Dermis blood vessel endothelial cell (primary cell): ENCODE data around the gene KRTAP5-9. TPM values are rescaled to one million over a fixed set of nuclear protein-coding genes. Genes with fewer than 3 reads are reported as not detected.
"Not testable (repeated sequence)": the region's sequence is repeated elsewhere in the genome, so short reads cannot be mapped to it uniquely, and the experiment has no call there.

Source experiments
- DNase-seq: peaks from one replicate; pipeline ENCODE4 v3.0.0; 2010
- total RNA-seq: library from RNA; depleted of rRNA; stranded (reverse); fragments of >200 nt; gene quantifications from 2 replicates; pipeline ENCODE4 v1.2.3, GENCODE V29; 2014

The KRTAP5-9 gene, protein sequence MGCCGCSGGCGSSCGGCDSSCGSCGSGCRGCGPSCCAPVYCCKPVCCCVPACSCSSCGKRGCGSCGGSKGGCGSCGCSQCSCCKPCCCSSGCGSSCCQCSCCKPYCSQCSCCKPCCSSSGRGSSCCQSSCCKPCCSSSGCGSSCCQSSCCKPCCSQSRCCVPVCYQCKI
- not detected in 2 replicates for total RNA-seq

DNA sequence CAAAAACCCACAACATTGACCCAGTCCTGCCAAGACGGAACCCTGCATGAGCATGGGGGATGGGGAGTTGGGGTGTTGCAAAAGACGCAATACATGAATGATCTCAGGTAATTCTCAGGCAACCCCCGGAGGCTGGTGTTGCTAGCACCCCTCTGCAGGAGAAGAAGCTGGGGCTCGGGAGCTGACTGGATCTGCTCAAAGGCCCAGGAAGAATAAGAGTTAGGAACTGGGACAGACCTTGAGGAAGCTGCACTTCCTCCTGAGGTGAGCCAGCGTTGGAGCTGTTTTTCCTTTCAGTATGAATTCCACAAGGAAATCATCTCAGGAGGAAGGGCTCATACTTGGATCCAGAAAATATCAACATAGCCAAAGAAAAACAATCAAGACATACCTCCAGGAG, at the start of gene KRTAP5-9:
Gene KRTAP5-9 (plus strand): TSS at position 301 of the 400 bp plus-strand sequence. CDS start 238 bp downstream, outside the sequence.
- DNase-seq: no peak

DNA sequence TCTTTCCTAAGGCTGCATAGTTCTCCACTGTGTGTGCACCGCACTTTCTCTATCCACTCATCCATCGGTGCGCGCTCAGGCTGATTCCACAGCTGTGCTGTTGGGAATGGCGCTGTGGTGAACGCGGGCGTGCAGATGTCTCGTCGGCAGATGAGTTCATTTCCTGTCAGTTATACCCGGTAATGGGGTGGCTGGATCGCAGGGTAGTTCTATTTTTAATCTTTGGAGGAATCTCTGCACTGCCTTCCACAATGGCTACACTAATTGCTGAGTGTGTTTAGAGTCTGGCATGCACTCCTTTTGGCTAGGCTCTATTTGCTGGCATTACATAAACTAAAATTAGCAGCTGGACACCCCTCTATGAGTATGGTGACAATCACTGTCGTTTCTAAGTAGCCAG, 49.1 kb upstream of the KRTAP5-9 start:
- DNase-seq: peak; percentile 64

DNA sequence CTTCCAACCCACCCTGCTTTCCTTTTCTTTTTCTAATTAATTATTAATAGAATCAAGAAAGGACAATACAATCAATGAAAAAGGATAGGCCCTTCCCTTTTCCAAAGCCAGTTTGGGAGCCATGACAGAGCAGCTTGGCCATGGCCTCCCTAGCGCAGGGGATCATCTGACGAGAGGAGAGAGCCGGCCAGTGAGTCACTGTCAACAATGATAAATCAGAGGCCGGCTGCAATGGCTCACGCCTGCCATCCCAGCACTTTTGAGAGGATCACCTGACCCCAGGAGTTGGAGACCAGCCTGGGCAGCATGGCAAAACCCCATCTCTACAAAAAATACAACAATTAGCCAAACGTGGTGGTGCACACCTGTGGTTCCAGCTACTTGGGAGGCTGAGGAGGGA, 48.7 kb upstream of the KRTAP5-9 start:
- DNase-seq: peak; percentile 36

DNA sequence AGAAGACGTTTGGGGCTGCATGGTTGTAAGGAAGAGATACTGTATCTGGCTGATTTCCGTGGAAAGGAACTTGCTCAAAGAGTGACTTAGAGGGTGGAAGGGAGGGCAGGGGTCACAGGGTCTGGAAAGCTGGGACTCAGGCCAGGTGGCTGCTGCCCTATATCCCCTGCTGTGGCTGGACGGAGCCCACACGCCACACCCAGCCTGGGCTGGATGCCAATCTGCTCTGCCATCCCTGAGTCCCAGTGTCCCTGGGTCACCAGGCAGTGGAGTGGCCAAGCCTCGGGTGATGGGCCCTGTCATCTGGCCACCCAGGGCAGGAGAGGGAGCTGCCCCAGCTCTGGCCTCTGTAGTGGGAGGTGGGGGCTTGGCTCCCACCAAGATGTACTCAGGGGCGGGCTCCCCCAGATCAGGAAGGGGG, 47.6 kb upstream of the KRTAP5-9 start:
- DNase-seq: peak; percentile 13

DNA sequence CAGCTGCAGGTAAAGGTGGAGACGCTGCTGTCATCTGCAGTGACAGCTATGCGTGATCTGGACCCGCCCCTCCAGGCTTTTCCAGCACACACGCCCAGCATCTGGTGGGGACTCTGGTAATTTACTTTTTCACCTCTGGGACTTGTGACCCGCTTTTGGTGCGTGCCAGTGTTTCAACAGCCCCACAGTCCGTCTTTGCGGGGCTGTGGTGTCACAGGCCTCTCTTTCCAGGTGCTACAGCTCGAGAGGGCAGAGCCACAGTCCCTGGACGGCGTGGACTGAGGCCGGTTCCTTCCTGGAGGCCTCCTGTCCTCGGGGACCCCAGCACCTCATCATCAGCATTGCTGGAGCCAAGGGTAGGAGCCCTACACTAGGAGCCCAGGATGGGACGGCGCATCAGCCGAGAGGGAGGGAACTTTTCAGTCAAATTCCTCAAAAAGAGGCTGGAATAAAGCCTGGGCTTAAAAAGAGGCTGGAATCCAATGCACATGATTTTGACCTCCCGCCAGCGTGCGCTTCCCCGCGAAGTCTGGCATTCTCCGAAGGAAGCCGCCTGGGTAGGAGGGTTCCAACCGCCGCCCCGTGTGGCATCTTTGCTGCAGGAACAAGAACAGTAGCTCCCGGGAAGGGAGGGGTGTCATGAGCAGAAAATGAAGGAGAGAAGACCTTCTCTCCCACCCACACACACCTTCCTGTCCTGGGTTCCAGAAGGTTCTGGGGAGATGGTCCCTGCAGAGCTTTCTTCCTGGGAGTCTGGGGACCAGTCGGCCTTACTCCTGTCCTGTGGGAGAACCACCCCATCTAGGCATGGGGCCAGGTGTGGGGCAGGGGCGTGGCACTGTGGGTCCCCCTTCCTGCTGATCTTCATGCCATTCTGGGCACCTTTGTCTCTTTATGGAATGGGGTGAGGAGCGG, 46.9 kb upstream of the KRTAP5-9 start:
- no peak for DNase-seq

DNA sequence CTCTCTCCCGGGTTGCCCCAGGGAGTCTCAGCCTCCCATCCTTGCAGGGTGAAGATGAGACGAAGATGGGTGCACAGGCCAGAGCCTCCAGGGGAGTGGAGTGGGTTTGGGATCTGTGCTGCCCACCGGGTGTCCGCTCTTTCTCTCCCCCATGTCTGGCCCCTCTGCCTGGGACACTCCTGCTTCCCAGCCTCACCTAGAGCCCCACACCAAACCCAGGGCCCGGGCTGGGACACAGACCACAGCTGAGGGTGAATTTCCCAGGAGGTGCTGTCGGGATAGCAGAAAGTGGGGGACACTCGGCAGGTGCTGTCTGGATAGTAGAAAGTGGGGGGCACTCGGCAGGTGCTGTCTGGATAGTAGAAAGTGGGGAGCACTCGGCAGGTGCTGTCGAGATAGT, 46.2 kb upstream of the KRTAP5-9 start:
- DNase-seq: no peak

DNA sequence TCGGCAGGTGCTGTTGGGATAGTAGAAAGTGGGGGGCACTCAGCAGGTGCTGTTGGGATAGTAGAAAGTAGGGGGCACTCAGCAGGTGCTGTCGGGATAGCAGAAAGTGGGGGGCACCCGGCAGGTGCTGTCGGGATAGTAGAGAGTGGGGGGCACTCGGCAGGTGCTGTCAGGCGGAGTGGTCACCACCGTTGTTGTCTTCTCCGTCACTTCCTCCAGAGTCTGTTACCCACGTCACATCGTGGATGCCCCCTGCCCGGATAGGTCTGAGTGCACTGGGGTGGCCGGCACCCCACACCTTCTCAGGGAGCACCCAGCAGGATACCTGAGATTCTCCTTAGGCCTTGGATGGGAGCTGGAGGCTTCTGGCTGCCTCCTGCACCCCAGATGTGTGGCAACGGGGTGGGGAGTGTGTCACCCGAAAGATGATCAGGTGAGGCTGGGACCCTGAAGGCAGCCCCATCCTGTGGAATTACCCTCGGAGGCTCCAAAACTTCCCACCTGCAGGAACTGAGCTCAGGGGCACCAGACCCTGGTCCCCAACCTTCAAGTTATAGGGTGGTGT, 45.3 kb upstream of the KRTAP5-9 start:
- DNase-seq: no peak

DNA sequence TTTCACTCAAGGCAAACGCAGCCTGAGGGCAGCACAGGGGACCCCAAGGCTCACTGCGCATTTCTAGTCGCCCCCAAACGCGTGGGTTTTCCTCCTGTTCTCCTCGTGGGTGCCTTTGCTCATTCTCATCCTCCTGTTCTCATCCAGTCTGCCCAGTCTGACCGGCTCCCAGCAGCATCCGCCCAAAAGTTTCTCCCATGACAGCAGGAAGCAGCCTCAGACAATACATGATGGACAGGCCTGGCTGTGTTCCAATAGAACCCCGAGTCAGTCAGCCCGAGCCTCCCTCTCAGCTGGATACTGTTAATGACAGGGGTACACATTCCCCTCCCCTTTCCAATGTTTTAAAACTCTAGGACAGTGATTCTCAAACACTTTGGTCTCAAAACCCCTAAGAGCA, 43.7 kb upstream of the KRTAP5-9 start:
- DNase-seq: peak; percentile 82

DNA sequence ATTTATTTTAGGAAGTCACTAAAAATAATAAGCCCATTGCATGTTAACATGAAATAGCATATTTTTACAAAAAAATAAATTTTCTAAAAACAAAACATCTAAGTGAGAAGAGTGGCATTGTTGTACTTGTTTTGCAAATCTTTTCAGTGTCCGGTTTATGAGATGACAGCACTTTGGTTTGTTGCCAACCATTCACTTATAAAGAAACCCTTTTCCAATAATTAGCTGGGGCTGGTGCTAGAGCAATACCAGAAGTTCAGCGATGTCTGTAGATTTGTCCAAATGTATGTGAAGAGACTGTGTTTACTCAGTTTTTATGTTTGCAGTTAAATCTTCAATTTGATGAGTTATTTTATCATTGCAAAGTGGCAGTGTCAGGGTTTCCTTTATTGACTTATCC, 43.2 kb upstream of the KRTAP5-9 start:
- DNase-seq: peak; percentile 73

DNA sequence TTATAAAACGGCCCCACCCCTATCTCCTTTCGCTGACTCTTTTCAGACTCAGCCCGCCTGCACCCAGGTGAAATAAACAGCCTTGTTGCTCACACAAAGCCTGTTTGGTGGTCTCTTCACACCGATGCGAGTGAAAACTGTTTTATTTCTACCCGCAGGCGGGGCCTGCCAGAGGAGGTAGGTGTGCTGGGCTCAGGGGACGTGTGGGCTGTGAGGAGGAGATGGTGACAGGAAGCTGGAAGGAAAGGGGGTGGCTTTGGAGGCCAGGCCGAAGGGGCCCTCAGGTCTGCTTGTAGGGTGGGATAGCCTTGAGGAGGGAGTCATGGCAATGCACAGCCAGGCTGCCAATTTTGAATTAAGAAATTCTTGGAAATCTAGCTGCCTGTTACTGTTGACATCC, 42.4 kb upstream of the KRTAP5-9 start:
- DNase-seq: no peak

DNA sequence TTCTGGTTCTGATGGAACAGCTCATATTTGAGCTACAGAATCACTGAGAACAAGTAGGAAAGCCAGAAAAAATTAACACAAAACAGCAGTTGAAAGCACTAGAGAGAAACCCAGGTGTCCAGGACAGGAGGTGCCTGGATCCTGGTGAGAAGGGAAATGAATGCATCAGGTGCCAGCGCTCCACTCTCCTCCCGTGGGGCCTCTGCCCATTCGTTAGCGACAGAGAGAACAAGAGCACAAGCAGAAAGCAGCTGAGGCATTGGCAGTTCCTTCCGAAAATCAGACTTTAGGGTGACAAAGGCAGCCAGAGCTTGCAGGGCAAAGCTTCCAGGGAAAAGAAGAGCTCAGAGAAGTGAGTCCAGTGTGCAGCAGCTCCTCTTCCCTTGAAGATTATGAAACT, 41.1 kb upstream of the KRTAP5-9 start:
- DNase-seq: no peak

DNA sequence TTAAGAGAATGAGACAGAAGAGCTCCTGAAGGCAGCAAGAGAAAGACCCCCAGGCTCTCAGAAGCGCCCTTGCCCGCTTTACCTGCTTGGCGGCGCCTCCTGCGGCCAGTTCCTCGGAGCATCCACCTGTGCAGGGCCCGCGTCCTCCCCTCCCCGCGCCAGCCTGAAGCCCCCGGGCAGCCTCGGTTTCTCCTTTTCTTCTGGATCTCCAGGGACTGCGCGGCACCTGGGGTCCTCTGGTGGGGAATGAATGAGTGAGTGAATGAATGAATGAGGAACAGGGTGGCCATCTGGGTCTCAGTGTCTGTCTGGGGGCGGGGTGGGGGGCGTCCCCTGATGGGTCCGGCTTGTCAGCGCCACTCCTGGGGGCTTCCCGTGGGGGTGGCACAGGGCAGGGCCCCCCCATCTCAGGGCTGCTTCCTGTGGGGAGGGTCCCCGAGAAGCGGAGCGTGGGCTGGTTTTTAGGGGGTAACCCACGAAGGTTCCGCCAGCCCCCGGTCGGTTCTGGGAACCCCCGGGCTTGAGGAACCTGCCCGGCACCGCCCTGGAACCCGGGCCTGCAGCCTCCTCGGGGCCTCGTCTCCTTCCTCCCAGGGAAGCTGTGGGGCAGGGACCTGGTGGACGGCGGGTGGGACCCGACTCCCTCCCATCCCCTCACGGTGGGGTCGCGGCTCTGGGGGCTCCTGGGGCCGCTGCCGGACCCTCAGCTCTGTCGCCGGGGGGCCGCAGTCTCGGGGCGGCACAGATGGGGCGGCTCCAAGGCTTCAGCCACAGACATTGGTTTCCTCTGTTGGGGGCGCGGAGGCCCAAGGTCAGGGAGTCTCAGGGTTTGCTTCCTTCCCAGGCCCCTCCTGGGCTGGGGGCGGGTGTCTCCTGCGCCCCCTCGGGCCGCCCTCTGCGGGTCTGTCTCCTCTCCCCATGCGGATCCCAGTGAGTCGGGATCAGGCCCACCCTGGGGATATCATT, 29.4 kb upstream of the KRTAP5-9 start:
- no peak for DNase-seq

DNA sequence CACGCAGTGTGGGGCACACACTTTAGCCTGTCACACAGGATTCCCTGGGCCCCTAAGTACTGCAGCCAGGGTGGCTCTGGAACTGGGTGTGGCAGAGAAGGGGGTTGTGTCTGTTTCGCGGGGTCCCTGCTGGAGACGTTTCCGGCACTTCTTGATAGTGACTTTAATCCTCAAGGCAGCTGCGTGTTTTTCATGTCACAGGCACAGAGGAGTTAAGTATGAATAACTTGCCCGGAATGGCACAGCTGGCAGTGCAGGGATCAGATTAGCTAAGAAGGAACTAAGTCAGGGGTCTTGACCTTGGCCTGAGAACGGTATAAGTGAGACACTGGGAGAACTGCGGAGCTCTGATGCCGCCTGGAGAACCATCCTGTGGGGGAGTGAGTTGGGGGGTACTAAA, 28.7 kb upstream of the KRTAP5-9 start:
- no peak for DNase-seq

DNA sequence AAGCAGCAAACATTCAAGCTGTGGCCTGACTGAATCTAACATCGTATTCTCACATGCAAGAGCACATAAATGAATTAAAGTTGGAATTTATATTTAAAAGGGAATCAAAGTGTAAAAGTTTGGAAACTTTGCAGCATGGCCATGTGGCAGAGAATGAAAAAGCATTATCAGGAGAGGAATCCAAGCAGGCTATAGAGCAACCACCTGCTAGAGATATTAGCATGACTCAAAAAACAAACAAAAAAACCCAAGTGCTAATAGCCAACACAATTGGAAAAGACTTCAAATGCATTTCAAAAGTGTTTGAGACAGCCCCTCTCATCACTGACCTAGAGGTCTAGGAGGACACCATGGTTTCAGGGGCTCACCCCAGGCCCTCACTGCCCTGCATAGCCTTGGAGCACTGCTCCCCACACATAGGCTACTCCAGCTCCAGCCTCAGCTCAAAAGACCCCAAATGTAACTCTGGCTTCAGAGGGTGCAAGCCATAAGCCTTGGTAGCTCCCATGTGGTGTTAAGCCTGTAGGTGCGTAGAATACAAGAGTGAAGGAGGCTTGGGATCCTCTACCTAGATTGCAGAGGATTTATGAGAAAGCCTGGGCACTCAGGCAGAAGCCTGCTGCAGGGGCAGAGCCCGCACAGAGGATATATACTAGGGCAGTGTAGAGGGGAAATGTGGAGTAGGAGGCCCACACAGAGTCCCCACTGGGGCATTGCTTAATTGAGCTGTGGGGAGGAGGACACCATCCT, 22.9 kb upstream of the KRTAP5-9 start:
- DNase-seq: no peak

DNA sequence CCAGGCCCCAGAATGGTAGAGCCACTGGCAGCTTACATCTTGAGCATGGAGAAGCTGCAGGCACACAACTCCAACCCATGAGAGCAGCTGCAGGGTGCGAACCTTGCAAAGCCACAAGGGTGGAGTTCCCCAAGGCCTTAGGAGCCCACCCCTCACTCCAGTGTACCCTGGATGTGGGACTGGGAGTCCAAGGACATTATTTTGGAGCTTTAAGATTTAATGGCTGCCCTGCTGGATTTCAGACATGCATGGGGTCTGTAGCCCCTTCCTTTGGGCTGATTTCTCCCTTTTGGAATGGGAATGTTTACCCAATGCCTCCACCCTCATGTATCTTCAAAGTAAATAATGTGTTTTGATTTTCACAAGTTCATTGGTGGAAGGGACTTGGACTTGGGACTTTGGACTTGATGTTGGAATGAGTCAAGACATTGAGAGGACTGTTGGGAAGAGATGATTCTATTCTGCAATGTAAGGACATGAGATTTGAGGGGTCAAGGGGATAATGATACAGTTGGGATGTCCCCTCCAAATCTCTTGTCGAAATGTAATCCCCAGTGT, 22.2 kb upstream of the KRTAP5-9 start:
- no peak for DNase-seq

DNA sequence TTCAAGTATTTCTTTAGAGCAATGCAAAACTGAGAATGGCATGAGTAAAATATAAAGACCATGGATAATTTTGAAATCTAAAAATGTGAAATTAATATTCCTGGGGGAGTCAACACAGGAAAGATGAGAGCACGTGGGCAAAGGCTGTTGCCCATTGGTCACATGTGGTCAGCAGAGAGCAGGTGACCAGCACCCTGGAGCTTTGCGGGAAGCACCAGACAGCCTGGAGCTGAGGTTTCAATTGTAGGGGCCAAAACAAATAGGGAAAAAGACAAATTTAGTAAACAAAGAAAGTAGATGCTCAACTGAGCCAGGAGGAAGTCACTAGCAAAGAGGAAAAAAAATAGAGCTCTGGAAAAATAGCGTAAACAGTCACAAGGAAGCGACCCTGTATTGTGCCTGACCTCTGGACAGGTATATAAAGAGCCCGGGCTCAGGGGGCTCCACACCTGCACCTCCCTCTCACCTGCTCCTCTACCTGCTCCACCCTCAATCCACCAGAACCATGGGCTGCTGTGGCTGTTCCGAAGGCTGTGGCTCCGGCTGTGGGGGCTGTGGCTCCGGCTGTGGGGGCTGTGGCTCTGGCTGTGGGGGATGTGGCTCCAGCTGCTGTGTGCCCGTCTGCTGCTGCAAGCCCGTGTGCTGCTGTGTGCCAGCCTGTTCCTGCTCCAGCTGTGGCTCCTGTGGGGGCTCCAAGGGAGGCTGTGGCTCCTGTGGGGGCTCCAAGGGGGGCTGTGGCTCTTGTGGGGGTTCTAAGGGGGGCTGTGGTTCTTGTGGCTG, 21.2 kb upstream of the KRTAP5-9 start, which contains the start of gene KRTAP5-7:
Gene KRTAP5-7 (plus strand): TSS at position 472 of the 780 bp plus-strand sequence. CDS start 34 bp downstream, at position 506.
- DNase-seq: not testable (repeated sequence)

DNA sequence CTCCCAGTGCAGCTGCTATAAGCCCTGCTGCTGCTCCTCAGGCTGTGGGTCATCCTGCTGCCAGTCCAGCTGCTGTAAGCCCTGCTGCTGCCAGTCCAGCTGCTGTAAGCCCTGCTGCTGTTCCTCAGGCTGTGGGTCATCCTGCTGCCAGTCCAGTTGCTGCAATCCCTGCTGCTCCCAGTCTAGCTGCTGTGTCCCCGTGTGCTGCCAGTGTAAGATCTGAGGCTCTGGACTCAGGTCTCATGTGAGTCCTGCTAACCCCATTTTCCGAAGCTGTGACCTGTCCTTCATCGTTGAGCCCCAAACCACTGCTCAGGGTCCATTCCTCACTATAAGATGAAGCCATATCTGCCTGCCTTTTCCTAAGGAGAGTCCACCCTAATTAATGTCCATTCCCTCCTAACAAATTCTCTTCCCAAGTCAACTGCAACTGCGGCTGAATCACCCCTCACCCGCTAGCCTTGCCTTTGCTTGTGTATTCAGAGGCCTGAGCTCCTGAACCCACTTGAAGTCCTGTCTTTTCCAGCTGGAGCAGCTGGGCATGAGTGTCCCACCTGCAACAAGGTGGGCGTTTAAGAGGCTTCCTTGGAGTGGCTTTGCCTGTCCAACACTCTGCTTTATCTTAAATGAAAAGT, 20.5 kb upstream of the KRTAP5-9 start:
- no peak for DNase-seq

DNA sequence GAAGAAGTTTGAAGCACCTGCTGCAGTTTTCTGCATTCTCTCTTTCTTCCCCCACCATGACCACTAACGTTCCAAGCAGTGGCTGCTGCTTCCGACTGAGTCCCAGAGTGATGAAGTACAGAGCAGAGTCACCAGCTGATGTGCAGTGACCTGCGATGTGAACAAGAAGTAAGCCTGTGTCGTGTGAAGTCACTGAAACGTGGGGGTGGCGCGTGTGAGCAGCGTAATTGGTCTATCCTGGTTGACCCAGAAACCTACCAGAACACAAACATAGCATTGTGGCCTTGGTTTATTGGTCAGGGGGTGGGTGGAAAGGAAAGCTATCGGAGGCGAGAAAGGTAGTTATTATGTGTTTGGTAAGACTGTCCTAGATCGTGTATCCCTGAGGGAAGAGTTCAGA, 17.6 kb upstream of the KRTAP5-9 start:
- DNase-seq: no peak

DNA sequence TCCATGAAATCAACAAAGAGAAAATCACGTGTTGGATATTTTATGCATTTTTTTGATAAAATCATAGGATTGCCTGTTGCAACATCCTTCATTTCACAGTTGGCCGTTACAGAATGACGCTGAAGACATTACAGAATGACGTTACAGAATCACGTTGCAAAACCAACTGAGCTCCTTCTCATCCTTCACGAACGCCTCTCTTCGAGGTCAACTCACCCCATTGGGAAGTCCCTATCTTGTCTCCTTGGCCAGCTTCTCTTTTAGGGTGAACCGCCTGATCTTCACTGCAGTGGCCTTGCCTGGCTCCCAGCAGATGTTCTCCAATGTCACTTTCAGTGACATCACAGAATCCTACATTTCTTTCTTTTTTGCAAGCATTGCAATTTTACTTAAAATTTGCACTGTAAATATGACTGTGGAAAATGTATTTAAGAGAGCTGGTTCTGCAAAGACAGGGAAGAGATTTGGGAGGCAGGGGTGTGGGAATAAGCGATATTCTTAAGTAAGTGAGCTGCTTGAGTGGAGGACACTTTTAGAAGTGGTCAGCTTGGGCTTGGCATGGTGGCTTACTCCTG, 16.1 kb upstream of the KRTAP5-9 start:
- DNase-seq: no peak
